Thyroid gland (tissue), 4 donors: Measurements from ENCODE around the gene IFNGR2.

Source experiments
- CTCF ChIP-seq, 6 experiments: fragments of 200-600 bp in 3 of 6; fragments of 450-650 bp in 3 of 6; sonication (generic) in 3 of 6; IDR thresholded peaks; one replicate each; pipeline ENCODE4 v1.5.1; 2016 to 2019; ENCODE audit warnings: antibody characterized with exemption in 6 of 6, mild to moderate bottlenecking in 2 of 6, inconsistent platforms in 1 of 6, moderate library complexity in 1 of 6
- POLR2A ChIP-seq, 2 donors: fragments of 450-650 bp; IDR thresholded peaks; one replicate each; pipeline ENCODE4 v1.6.1; 2017; ENCODE audit warnings: antibody characterized with exemption in 2 of 2, mild to moderate bottlenecking in 2 of 2, moderate library complexity in 1 of 2

GRCh38 chr21:33355355-33355754 is 47.9 kb upstream of the IFNGR2 start:
- no peak for TF ChIP-seq POLR2A (IDR thresholded peaks at IDR 0.05)
- no peak for TF ChIP-seq CTCF (IDR thresholded peaks at IDR 0.05)
